Mesenchymal stem cell (in vitro differentiated cells and primary cell): ENCODE measurements around the gene WDR81.

Experiments used
- DNase-seq: peaks from one replicate; pipeline ENCODE4 v3.0.0-alpha.2; 2013
- H2AFZ ChIP-seq: one replicate; pipeline ENCODE4 v1.6.1; 2013; ENCODE audit warnings: low read depth, mild to moderate bottlenecking, control low read depth, inconsistent platforms, low read length, moderate library complexity
- H2AK5ac ChIP-seq: 2 replicates; pipeline ENCODE4 v1.6.1; 2013; ENCODE audit warnings: low read length, moderate library complexity, mild to moderate bottlenecking, inconsistent platforms; ENCODE audit not compliant: severe bottlenecking
- H2BK120ac ChIP-seq: one replicate; pipeline ENCODE4 v1.6.1; 2013; ENCODE audit warnings: low read depth, mild to moderate bottlenecking, inconsistent platforms, low read length, moderate library complexity
- H2BK12ac ChIP-seq, 2 experiments: one replicate each; pipeline ENCODE4 v1.6.1; 2013; ENCODE audit warnings: inconsistent platforms in 2 of 2, low read length in 2 of 2, mild to moderate bottlenecking in 2 of 2, moderate library complexity in 2 of 2, control low read depth in 1 of 2
- H2BK15ac ChIP-seq: one replicate; pipeline ENCODE4 v1.6.1; 2013; ENCODE audit warnings: mild to moderate bottlenecking, low read depth, inconsistent platforms; ENCODE audit not compliant: poor library complexity, severe bottlenecking
- H2BK5ac ChIP-seq: 2 replicates; pipeline ENCODE4 v1.6.1; 2013; ENCODE audit warnings: low read depth, mild to moderate bottlenecking, low read length, control low read depth, inconsistent platforms; ENCODE audit not compliant: poor library complexity, severe bottlenecking
- H3K14ac ChIP-seq, 2 experiments: one replicate each; pipeline ENCODE4 v1.6.1; 2013; ENCODE audit warnings: inconsistent platforms in 2 of 2, low read length in 2 of 2, control low read depth in 1 of 2, mild to moderate bottlenecking in 1 of 2, moderate library complexity in 1 of 2
- H3K18ac ChIP-seq, 2 experiments: one replicate each; pipeline ENCODE4 v1.6.1; 2013; ENCODE audit warnings: inconsistent platforms in 2 of 2, low read length in 2 of 2, control low read depth in 1 of 2, low read depth in 1 of 2, mild to moderate bottlenecking in 1 of 2
- H3K23ac ChIP-seq, 2 experiments: one replicate each; pipeline ENCODE4 v1.6.1; 2013; ENCODE audit warnings: inconsistent platforms in 2 of 2, low read length in 2 of 2, mild to moderate bottlenecking in 2 of 2, moderate library complexity in 2 of 2, control low read depth in 1 of 2
- H3K27ac ChIP-seq: 2 replicates; pipeline ENCODE4 v1.5.1; 2013; ENCODE audit warnings: mild to moderate bottlenecking, moderate library complexity, low read length, control low read depth, inconsistent platforms; ENCODE audit not compliant: poor library complexity, severe bottlenecking
- H3K27me3 ChIP-seq, 2 experiments: 2 replicates each; pipeline versions ENCODE4 v1.6.1 to v1.7.0; 2013; ENCODE audit warnings: low read length in 2 of 2, mild to moderate bottlenecking in 2 of 2, moderate library complexity in 2 of 2, control low read depth in 1 of 2, inconsistent platforms in 1 of 2; ENCODE audit not compliant: control insufficient read depth in 1 of 2, insufficient read depth in 1 of 2
- H3K36me3 ChIP-seq, 2 experiments: 2 replicates each; pipeline versions ENCODE4 v1.6.1 to v1.7.0; 2013; ENCODE audit warnings: low read length in 2 of 2, control low read depth in 1 of 2, inconsistent platforms in 1 of 2, low read depth in 1 of 2, mild to moderate bottlenecking in 1 of 2; ENCODE audit not compliant: insufficient read depth in 2 of 2, control insufficient read depth in 1 of 2
- H3K4ac ChIP-seq, 2 experiments: one replicate each; pipeline ENCODE4 v1.6.1; 2013; ENCODE audit warnings: inconsistent platforms in 2 of 2, low read length in 2 of 2, mild to moderate bottlenecking in 2 of 2, moderate library complexity in 2 of 2, control low read depth in 1 of 2, low read depth in 1 of 2
- H3K4me1 ChIP-seq: 2 replicates; pipeline ENCODE4 v1.6.1; 2013; ENCODE audit warnings: low read depth, low read length, control low read depth; ENCODE audit not compliant: control insufficient read depth, insufficient read depth
- H3K4me2 ChIP-seq: 2 replicates; pipeline ENCODE4 v1.6.1; 2013; ENCODE audit warnings: low read length, mild to moderate bottlenecking, inconsistent platforms; ENCODE audit not compliant: poor library complexity, severe bottlenecking
- H3K4me3 ChIP-seq, 2 experiments: 2 replicates each; pipeline versions ENCODE4 v1.5.1 to v1.7.0; 2013; ENCODE audit warnings: low read length in 2 of 2, mild to moderate bottlenecking in 2 of 2, control low read depth in 1 of 2, low read depth in 1 of 2; ENCODE audit not compliant: insufficient read depth in 1 of 2
- H3K79me1 ChIP-seq: replicated peaks from 2 replicates; pipeline ENCODE4 v1.6.1; 2013; ENCODE audit warnings: mild to moderate bottlenecking, control low read depth, low read length, inconsistent platforms; ENCODE audit not compliant: poor library complexity, severe bottlenecking
- H3K9ac ChIP-seq: 2 replicates; pipeline ENCODE4 v1.7.0; 2013; ENCODE audit warnings: mild to moderate bottlenecking, low read length, moderate library complexity
- H3K9me3 ChIP-seq: 2 replicates; pipeline ENCODE4 v1.7.0; 2013; ENCODE audit warnings: mild to moderate bottlenecking, low read length; ENCODE audit not compliant: control insufficient read depth
- H4K8ac ChIP-seq: one replicate; pipeline ENCODE4 v1.6.1; 2013; ENCODE audit warnings: inconsistent platforms, mild to moderate bottlenecking, low read length, moderate library complexity
- H4K91ac ChIP-seq: one replicate; pipeline ENCODE4 v1.6.1; 2013; ENCODE audit warnings: mild to moderate bottlenecking, low read length, inconsistent platforms
- WGBS: methylation state at CpG from one replicate; pipeline ENCODE4 v1.1.7; 2013; ENCODE audit warnings: mixed read lengths; 5-methylcytosine and 5-hydroxymethylcytosine counted together

WDR81 gene

DNA sequence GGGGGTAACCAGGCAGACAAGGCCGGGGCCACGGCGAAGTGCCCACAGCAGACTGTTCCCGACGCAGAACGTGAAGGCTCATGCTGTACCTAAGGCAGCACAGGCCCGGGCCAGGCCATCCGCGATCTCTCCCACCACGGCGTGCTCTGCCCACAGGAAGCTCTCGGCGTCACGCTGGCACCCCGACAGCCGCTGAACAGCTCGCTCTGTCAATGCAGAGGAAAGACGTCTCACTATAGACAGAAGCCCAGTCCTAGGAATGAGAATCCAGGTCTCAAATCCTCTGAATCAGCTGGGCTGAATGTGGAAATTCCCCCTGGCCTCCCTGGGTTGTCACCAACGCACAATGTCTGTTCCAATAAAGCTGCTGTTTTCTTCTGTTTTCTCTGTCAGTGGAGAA is 58.8 kb downstream of the WDR81 start:
- Histone ChIP-seq H3K14ac (no peak overlapping the region), H2BK15ac (peak overlapping the region; percentile 38), H2BK120ac (peak overlapping the region; percentile 37), H3K79me1 (peaks cover 16% of the 10 kb centered on the region), H4K91ac (peak overlapping the region; percentile 22), H3K9me3 (no peaks in the 10 kb centered on the region), H3K23ac (no peak overlapping the region), H3K4ac (peak overlapping the region; percentile 6 to 27), H2AFZ (no peak overlapping the region), H3K4me2 (no peak overlapping the region), H2BK5ac (no peak overlapping the region), H3K9ac (peak overlapping the region; percentile 82), H3K4me1 (peaks cover 24% of the 10 kb centered on the region), H4K8ac (peak overlapping the region; percentile 2), H2BK12ac (peak overlapping the region; percentile 29 to 59), H2AK5ac (peak overlapping the region; percentile 4), H3K18ac (peak overlapping the region; percentile 6 to 42), H3K27ac (no peak overlapping the region), H3K4me3 (peak overlapping the region in 1 of 2 experiments; percentile 65), H3K36me3 (peaks cover 18 to 41% of the 10 kb centered on the region in 2 experiments), H3K27me3 (no peaks in the 10 kb centered on the region)
- 90% methylated on average over 19 of the region's 19 CpGs for WGBS
- DNase-seq, result peak; percentile 56

DNA sequence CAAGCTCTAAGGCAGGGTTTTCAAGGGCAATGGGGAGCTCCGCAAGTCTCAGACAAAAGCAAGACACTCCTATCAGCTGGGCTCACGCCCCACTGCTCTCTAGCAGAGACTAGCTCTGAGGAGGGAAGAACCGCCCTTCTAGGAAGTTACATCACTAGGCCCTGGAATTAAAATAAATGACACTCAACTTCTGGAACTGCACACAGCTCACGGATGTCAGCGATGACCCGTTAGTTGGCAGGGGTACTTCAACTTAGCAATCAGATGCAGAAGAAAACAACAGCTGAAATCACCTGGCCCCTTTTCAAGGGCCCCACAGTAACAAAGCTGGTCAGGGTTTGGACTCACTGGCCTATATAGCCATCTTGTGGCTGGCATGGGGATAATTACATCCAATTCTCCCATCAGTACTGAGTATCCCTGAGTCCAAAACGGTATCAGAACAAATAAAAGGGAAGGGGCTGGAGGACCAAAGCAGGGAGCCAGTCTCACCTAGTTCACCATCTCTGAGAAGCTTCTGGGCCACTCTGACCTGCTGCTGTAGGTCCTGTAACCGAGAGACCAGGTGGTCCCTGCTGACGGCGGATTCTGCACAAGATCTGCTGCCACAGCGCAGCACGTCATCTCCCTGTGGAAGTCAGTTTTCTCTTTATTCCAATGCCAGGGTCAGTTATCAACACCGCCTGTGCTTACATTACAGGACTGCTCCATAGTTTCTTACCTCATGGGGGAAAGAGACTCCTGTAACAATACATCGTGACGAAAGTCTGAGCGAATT is 59.5 kb downstream of the WDR81 start:
- Histone ChIP-seq H3K79me1 (peaks cover 17% of the 10 kb centered on the region), H3K27ac (no peak overlapping the region), H2BK120ac (no peak overlapping the region), H2BK5ac (no peak overlapping the region), H3K27me3 (no peaks in the 10 kb centered on the region), H2AK5ac (peak overlapping the region; percentile 71), H2AFZ (no peak overlapping the region), H3K18ac (peak overlapping the region; percentile 19 to 42), H3K4ac (peak overlapping the region in 1 of 2 experiments; percentile 35), H3K4me2 (no peak overlapping the region), H4K91ac (peak overlapping the region; percentile 28), H3K36me3 (peaks cover 14 to 35% of the 10 kb centered on the region in 2 experiments), H2BK12ac (peak overlapping the region; percentile 96 to 97), H3K4me1 (peaks cover 26% of the 10 kb centered on the region), H3K14ac (no peak overlapping the region), H3K9ac (peak overlapping the region; percentile 82), H3K9me3 (no peaks in the 10 kb centered on the region), H4K8ac (peak overlapping the region; percentile 43), H3K4me3 (peak overlapping the region in 1 of 2 experiments; percentile 65), H3K23ac (no peak overlapping the region), H2BK15ac (no peak overlapping the region)
- 73% methylated on average over 16 of the region's 16 CpGs for WGBS
- DNase-seq, result peak; percentile 85

DNA sequence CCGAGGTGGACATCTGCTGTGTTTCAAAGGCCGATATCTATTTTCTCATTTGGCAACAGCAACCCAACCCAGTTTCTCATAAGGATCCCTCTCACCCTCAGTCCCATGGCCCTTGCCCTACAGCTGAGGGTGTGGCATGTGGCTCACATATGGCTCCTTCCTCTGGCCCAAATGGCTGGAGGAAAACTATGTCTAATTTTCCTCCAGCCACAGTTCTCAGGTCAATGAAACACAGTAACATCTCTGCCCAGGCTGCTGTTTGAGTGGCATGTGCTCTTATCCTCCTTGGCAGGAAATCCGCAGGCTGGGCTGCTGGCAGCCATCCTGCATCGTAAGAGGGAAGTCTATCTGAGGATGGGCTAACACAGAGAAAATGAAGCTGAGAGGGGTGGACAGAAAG is 61.4 kb downstream of the WDR81 start:
- Histone ChIP-seq H3K4me2 (no peak overlapping the region), H2BK5ac (no peak overlapping the region), H3K4ac (peak overlapping the region in 1 of 2 experiments; percentile 2), H3K4me1 (peaks cover 26% of the 10 kb centered on the region), H3K27ac (no peak overlapping the region), H2BK12ac (peak overlapping the region; percentile 20 to 23), H4K91ac (peak overlapping the region; percentile 34), H3K4me3 (no peak overlapping the region), H3K79me1 (peaks cover 17% of the 10 kb centered on the region), H3K9me3 (no peaks in the 10 kb centered on the region), H3K9ac (peak overlapping the region; percentile 78), H2AFZ (no peak overlapping the region), H3K23ac (no peak overlapping the region), H3K27me3 (no peaks in the 10 kb centered on the region), H3K36me3 (peaks cover 14 to 35% of the 10 kb centered on the region in 2 experiments), H2AK5ac (peak overlapping the region; percentile 31), H3K14ac (no peak overlapping the region), H3K18ac (peak overlapping the region in 1 of 2 experiments; percentile 34), H2BK15ac (peak overlapping the region; percentile 15), H4K8ac (no peak overlapping the region), H2BK120ac (peak overlapping the region; percentile 27)
- DNase-seq, result no peak
- WGBS, result 96% methylated on average over 4 of the region's 4 CpGs

DNA sequence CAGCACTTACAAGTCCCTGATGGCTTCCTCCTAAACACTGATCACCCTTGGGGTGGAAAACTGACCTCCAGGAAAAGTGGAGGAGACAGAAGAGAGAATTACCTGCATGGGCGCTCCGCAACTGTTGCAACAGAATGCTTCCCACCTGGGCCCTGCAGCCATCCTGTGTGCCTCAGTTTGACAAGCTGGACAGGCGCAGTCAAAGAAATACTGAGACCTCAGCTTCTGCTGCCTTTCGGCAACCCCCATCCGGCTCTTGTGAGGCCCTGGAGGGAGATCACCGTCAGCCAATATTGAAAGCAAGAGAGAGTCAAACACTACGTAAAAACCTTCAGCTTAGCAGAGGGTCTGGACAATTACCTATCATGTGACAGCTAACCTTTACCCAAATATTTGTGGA is 62.2 kb downstream of the WDR81 start:
- H3K4ac ChIP-seq, result peak overlapping the region in 1 of 2 experiments; percentile 17
- H2AFZ ChIP-seq, result no peak overlapping the region
- H3K79me1 ChIP-seq, result peaks cover 17% of the 10 kb centered on the region
- 88% methylated on average over 7 of the region's 7 CpGs for WGBS
- peaks cover 6 to 30% of the 10 kb centered on the region in 2 experiments for H3K36me3 ChIP-seq
- H3K4me2 ChIP-seq, result no peak overlapping the region
- H3K18ac ChIP-seq, result peak overlapping the region in 1 of 2 experiments; percentile 28
- H3K9me3 ChIP-seq, result no peaks in the 10 kb centered on the region
- H3K4me3 ChIP-seq, result peak overlapping the region in 1 of 2 experiments; percentile 12
- H3K14ac ChIP-seq, result no peak overlapping the region
- no peak overlapping the region for H3K27ac ChIP-seq
- no peak overlapping the region for H2BK5ac ChIP-seq
- H3K4me1 ChIP-seq, result peaks cover 26% of the 10 kb centered on the region
- no peak overlapping the region for H2BK120ac ChIP-seq
- peak overlapping the region; percentile 84 for H2BK15ac ChIP-seq
- peak overlapping the region; percentile 19 for H4K8ac ChIP-seq
- peak overlapping the region; percentile 78 for H3K9ac ChIP-seq
- H4K91ac ChIP-seq, result no peak overlapping the region
- peak overlapping the region; percentile 91 for H2AK5ac ChIP-seq
- no peak overlapping the region for H3K23ac ChIP-seq
- H2BK12ac ChIP-seq, result peak overlapping the region; percentile 25 to 51
- DNase-seq, result no peak
- no peaks in the 10 kb centered on the region for H3K27me3 ChIP-seq
